ENCODE data around the gene MFN2. TPM values are rescaled to one million over a fixed set of nuclear protein-coding genes. Genes with fewer than 3 reads are reported as not detected.
"Not testable (repeated sequence)": the region's sequence is repeated elsewhere in the genome, so short reads cannot be mapped to it uniquely, and the experiment has no call there.

MFN2 gene
- total RNA-seq, 1 experiment from 2014 or later = 104 TPM

GRCh38 chr1:11935057-11935412, 45.2 kb upstream of the MFN2 start:
- ChIA-PET POLR2A (no interaction called here), CTCF (no interaction called here)
- BruUV-seq (replicated peaks) = TSS peak; percentile 80
- TF ChIP-seq POLR2AphosphoS5 (IDR thresholded peaks at IDR 0.05; ENCODE audit: low read depth, low read length) = no peak
- Histone ChIP-seq H3K4me1 (ENCODE audit: control insufficient read depth, insufficient read depth, low read length) (peaks cover 26% of the 10 kb centered on the region), H3K36me3 (ENCODE audit: control insufficient read depth, insufficient read depth, low read length) (no peaks in the 10 kb centered on the region; the same call in 1 of the 2 replicates), H3K4me3 (ENCODE audit: low read depth in 2 of 2, low read length in 2 of 2) (peak overlapping the region; percentile 65 to 70), H3K9me3 (ENCODE audit: control insufficient read depth, insufficient read depth, low read depth, low read length) (no peaks in the 10 kb centered on the region), H3K27ac (ENCODE audit: low read length) (peak overlapping the region; percentile 90), H3K27me3 (ENCODE audit: control insufficient read depth, insufficient read depth, low read length) (no peaks in the 10 kb centered on the region)
- peak; percentile 24 for ATAC-seq
- intact Hi-C loops (cut with micrococcal nuclease; ENCODE audit: unreplicated experiment) = no loop called here
- DNase-seq (ENCODE audit: low read depth, low spot score) = no peak
- in situ Hi-C loops (cut with HindIII; ENCODE audit: low pct_unique_long_range_greater_than_20kb, low sequenced_read_pairs) = no loop called here

DNA sequence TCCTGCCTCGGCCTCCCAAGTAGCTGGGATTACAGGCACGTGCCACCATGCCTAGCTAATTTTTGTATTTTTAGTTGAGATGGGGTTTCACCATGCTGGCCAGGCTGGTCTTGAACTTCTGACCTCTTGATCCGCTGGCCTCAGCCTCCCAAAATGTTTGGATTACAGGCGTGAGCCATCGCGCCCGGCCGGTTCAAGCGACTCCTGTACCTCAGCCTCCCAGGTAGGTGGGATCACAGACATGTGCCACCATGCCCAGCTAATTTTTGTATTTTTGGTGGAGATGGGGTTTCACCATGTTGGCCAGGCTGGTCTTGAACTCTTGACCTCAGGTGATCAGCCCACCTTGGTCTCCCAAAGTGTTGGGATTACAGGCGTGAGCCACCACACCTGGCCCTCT, 44.5 kb upstream of the MFN2 start:
- H3K4me3 ChIP-seq (ENCODE audit: low read depth in 2 of 2, low read length in 2 of 2); intact Hi-C loops (cut with micrococcal nuclease; ENCODE audit: unreplicated experiment); CTCF ChIA-PET: not testable (repeated sequence)

GRCh38 chr1:11938722-11939526, 41.3 kb upstream of the MFN2 start:
- no peak for DNase-seq (ENCODE audit: low read depth, low spot score)
- H3K27me3 ChIP-seq (ENCODE audit: control insufficient read depth, insufficient read depth, low read length) = no peaks in the 10 kb centered on the region
- H3K27ac ChIP-seq (ENCODE audit: low read length) = 0 out of 2 replicates have a peak overlapping the region, but pooled peaks have one; percentile 23
- ChIA-PET POLR2A (no interaction called here), CTCF (interaction anchor here (0.6 kb wide), 2 partner anchors 10 to 24 kb away, joined by 3 to 4 read pairs; no protein-coding TSS in a partner anchor)
- no peaks in the 10 kb centered on the region; the same call in 1 of the 2 replicates for H3K36me3 ChIP-seq (ENCODE audit: control insufficient read depth, insufficient read depth, low read length)
- in situ Hi-C loops (cut with HindIII; ENCODE audit: low pct_unique_long_range_greater_than_20kb, low sequenced_read_pairs) (no loop called here), intact Hi-C loops (cut with micrococcal nuclease; ENCODE audit: unreplicated experiment) (no loop called here)
- H3K4me3 ChIP-seq (ENCODE audit: low read depth in 2 of 2, low read length in 2 of 2) = no peak overlapping the region
- no TSS peak for BruUV-seq (replicated peaks)
- no peak for ATAC-seq
- no peaks in the 10 kb centered on the region for H3K9me3 ChIP-seq (ENCODE audit: control insufficient read depth, insufficient read depth, low read depth, low read length)
- TF ChIP-seq SIN3A (IDR thresholded peaks at IDR 0.05; ENCODE audit: borderline replicate concordance, insufficient read depth, low read depth, low read length) (no peak), POLR2AphosphoS5 (IDR thresholded peaks at IDR 0.05; ENCODE audit: low read depth, low read length) (no peak), CTCF (IDR thresholded peaks at IDR 0.05) (no peak), TCF7L2 (IDR thresholded peaks at IDR 0.05; ENCODE audit: low read depth, low read length) (no peak)
- TF ChIP-seq, protein P1, sequence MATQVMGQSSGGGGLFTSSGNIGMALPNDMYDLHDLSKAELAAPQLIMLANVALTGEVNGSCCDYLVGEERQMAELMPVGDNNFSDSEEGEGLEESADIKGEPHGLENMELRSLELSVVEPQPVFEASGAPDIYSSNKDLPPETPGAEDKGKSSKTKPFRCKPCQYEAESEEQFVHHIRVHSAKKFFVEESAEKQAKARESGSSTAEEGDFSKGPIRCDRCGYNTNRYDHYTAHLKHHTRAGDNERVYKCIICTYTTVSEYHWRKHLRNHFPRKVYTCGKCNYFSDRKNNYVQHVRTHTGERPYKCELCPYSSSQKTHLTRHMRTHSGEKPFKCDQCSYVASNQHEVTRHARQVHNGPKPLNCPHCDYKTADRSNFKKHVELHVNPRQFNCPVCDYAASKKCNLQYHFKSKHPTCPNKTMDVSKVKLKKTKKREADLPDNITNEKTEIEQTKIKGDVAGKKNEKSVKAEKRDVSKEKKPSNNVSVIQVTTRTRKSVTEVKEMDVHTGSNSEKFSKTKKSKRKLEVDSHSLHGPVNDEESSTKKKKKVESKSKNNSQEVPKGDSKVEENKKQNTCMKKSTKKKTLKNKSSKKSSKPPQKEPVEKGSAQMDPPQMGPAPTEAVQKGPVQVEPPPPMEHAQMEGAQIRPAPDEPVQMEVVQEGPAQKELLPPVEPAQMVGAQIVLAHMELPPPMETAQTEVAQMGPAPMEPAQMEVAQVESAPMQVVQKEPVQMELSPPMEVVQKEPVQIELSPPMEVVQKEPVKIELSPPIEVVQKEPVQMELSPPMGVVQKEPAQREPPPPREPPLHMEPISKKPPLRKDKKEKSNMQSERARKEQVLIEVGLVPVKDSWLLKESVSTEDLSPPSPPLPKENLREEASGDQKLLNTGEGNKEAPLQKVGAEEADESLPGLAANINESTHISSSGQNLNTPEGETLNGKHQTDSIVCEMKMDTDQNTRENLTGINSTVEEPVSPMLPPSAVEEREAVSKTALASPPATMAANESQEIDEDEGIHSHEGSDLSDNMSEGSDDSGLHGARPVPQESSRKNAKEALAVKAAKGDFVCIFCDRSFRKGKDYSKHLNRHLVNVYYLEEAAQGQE (IDR thresholded peaks at IDR 0.05; ENCODE audit: insufficient read depth in 1 of 2, low read depth in 2 of 2, low read length in 1 of 2) = no peak
- H3K4me1 ChIP-seq (ENCODE audit: control insufficient read depth, insufficient read depth, low read length) = peaks cover 18% of the 10 kb centered on the region

More for the DNA sequence above, 44.5 kb upstream of the MFN2 start:
- peaks cover 25% of the 10 kb centered on the region for H3K4me1 ChIP-seq (ENCODE audit: control insufficient read depth, insufficient read depth, low read length)
- ATAC-seq; DNase-seq (ENCODE audit: low read depth, low spot score); in situ Hi-C loops (cut with HindIII; ENCODE audit: low pct_unique_long_range_greater_than_20kb, low sequenced_read_pairs); POLR2A ChIA-PET; BruUV-seq (replicated peaks); H3K27me3 ChIP-seq (ENCODE audit: control insufficient read depth, insufficient read depth, low read length); H3K27ac ChIP-seq (ENCODE audit: low read length); H3K36me3 ChIP-seq (ENCODE audit: control insufficient read depth, insufficient read depth, low read length); H3K9me3 ChIP-seq (ENCODE audit: control insufficient read depth, insufficient read depth, low read depth, low read length): not testable (repeated sequence)

DNA sequence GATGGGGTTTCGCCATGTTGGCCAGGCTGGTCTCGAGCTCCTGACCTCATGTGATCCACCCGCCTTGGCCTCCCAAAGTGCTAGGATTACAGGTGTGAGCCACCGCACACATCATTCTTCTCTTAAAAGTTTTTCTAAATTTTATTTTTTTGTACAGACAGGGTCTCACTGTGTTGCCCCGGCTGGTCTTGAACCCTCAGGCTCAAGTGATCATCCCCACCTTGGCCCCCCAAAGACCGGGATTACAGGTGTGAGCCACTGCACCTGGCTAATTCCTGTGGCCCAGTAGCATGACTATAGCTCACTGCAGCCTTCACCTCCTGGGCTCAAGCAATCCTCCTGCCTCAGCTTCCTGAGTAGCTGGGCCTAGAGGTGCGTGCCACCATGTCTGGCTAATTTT, 40.5 kb upstream of the MFN2 start:
- POLR2A ChIA-PET; in situ Hi-C loops (cut with HindIII; ENCODE audit: low pct_unique_long_range_greater_than_20kb, low sequenced_read_pairs); H3K9me3 ChIP-seq (ENCODE audit: control insufficient read depth, insufficient read depth, low read depth, low read length); H3K4me3 ChIP-seq (ENCODE audit: low read depth in 2 of 2, low read length in 2 of 2); intact Hi-C loops (cut with micrococcal nuclease; ENCODE audit: unreplicated experiment); ATAC-seq; H3K36me3 ChIP-seq (ENCODE audit: control insufficient read depth, insufficient read depth, low read length); DNase-seq (ENCODE audit: low read depth, low spot score); H3K27me3 ChIP-seq (ENCODE audit: control insufficient read depth, insufficient read depth, low read length); H3K27ac ChIP-seq (ENCODE audit: low read length); BruUV-seq (replicated peaks): not testable (repeated sequence)
- CTCF ChIA-PET = interaction anchor here (0.6 kb wide), 1 partner anchor 11 kb away, joined by 4 read pairs; no protein-coding TSS in a partner anchor
- peaks cover 14% of the 10 kb centered on the region for H3K4me1 ChIP-seq (ENCODE audit: control insufficient read depth, insufficient read depth, low read length)
